Sigmoid colon (tissue), 7 donors: ENCODE results near the gene DRAM1. TPM values are rescaled to one million over a fixed set of nuclear protein-coding genes. Genes with fewer than 3 reads are reported as not detected.
A peak's percentile ranks its signal among the peaks of the same experiment; 100 is the strongest.

ENCODE experiments used
- DNase-seq: peaks from one replicate; pipeline ENCODE4 v3.0.0-alpha.2; 2019
- H3K27ac ChIP-seq, 4 donors: fragments of 200-600 bp; sonication (generic); one replicate each; pipeline ENCODE4 v1.5.1; 2016 to 2019; ENCODE audit warnings: mild to moderate bottlenecking in 1 of 4
- H3K27me3 ChIP-seq, 3 donors: fragments of 200-600 bp; sonication (generic); one replicate each; pipeline ENCODE4 v1.5.1; 2019; ENCODE audit warnings: mild to moderate bottlenecking in 1 of 3
- H3K36me3 ChIP-seq, 4 donors: fragments of 200-600 bp; sonication (generic); one replicate each; pipeline ENCODE4 v1.5.1; 2016 to 2019
- H3K4me1 ChIP-seq, 4 donors: fragments of 200-600 bp; sonication (generic); one replicate each; pipeline ENCODE4 v1.5.1; 2017 to 2019
- H3K4me3 ChIP-seq, 4 donors: fragments of 200-600 bp; sonication (generic); one replicate each; pipeline ENCODE4 v1.5.1; 2017 to 2019; ENCODE audit warnings: mild to moderate bottlenecking in 2 of 4, moderate library complexity in 1 of 4
- H3K9me3 ChIP-seq, 4 donors: fragments of 200-600 bp in 3 of 4; sonication (generic) in 3 of 4; one replicate each; pipeline versions ENCODE4 v1.5.1 to v1.6.1; 2013 to 2019
- EP300 ChIP-seq, 4 donors: sonication (generic); formaldehyde crosslinking; IDR thresholded peaks; one replicate each; pipeline ENCODE4 v1.6.1; 2017; ENCODE audit warnings: antibody characterized with exemption in 4 of 4
- POLR2A ChIP-seq, 2 donors: fragments of 450-650 bp; IDR thresholded peaks; one replicate each; pipeline ENCODE4 v1.6.1; 2016; ENCODE audit warnings: antibody characterized with exemption in 2 of 2, mild to moderate bottlenecking in 2 of 2, moderate library complexity in 2 of 2
- POLR2AphosphoS5 ChIP-seq, 4 donors: sonication (generic); formaldehyde crosslinking; IDR thresholded peaks; one replicate each; pipeline ENCODE4 v1.6.1; 2017; ENCODE audit warnings: antibody characterized with exemption in 4 of 4
- WGBS, 2 donors: extraction: QIAGEN DNeasy Blood & Tissue Kit; methylation state at CpG; one replicate each; pipeline ENCODE4 v1.1.7; 2013; 5-methylcytosine and 5-hydroxymethylcytosine counted together
- intact Hi-C: fragments of 100-400 bp; cut with DNase I; formaldehyde crosslinking; loops from one replicate; pipeline ENCODE4 v1.15.1; 2023
- polyA plus RNA-seq, 3 donors: library from polyadenylated mRNA; stranded (reverse); fragments of 200-250 nt; gene quantifications; one replicate each; pipeline ENCODE4 v1.2.3, GENCODE V29; 2013
- total RNA-seq, 4 donors: library from RNA; depleted of rRNA; stranded (reverse); fragments of >200 nt; gene quantifications; one replicate each; pipeline ENCODE4 v1.1.0, GENCODE V29; 2016
- TF ChIP-seq, protein P1 (sequence below), 4 experiments: fragments of 450-650 bp in 3 of 4; fragments of 200-600 bp in 1 of 4; IDR thresholded peaks; one replicate each; pipeline ENCODE4 v1.5.1; 2016 to 2019; ENCODE audit warnings: antibody characterized with exemption in 4 of 4, mild to moderate bottlenecking in 3 of 4, moderate library complexity in 2 of 4
- donor health status: healthy with polysubstance abuse.
- donor health status: Bipolar disorder and iron deficiency.
- donor health status: healthy.

DRAM1 gene
- total and polyA plus RNA-seq, 7 donors = 4.2 to 21.6 (median 15.3) TPM

DNA sequence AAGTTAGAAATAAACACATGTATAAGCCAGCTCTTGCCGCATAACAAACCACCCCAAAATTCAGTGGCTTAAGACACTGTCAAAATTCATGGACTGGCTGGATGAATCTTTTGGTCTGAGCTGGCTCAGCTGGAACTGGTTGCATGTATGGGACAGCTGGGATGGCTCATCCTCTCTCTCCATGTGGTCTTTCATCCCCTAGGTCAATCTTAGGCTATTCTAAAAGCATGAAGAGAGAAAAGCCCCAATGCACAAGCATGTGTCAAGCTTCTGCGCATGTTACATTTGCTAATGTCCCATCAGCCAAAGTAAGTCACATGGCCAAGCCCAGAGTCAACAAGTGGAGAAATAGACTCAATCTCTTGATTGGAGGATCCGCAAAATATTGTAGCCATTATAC, 71.0 kb downstream of the DRAM1 start:
- Histone ChIP-seq H3K36me3 (no peaks in the 10 kb centered on the region), H3K4me1 (no peaks in the 10 kb centered on the region), H3K27me3 (no peaks in the 10 kb centered on the region), H3K9me3 (no peaks in the 10 kb centered on the region), H3K4me3 (no peak overlapping the region), H3K27ac (no peak overlapping the region)
- 91 to 94% methylated on average over 3 of the region's 3 CpGs for WGBS, 2 donors
- intact Hi-C loops = no loop called here
- TF ChIP-seq EP300 (IDR thresholded peaks at IDR 0.05) (no peak), POLR2AphosphoS5 (IDR thresholded peaks at IDR 0.05) (no peak), POLR2A (IDR thresholded peaks at IDR 0.05) (no peak)
- TF ChIP-seq, protein P1, sequence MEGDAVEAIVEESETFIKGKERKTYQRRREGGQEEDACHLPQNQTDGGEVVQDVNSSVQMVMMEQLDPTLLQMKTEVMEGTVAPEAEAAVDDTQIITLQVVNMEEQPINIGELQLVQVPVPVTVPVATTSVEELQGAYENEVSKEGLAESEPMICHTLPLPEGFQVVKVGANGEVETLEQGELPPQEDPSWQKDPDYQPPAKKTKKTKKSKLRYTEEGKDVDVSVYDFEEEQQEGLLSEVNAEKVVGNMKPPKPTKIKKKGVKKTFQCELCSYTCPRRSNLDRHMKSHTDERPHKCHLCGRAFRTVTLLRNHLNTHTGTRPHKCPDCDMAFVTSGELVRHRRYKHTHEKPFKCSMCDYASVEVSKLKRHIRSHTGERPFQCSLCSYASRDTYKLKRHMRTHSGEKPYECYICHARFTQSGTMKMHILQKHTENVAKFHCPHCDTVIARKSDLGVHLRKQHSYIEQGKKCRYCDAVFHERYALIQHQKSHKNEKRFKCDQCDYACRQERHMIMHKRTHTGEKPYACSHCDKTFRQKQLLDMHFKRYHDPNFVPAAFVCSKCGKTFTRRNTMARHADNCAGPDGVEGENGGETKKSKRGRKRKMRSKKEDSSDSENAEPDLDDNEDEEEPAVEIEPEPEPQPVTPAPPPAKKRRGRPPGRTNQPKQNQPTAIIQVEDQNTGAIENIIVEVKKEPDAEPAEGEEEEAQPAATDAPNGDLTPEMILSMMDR (IDR thresholded peaks at IDR 0.05) = no peak
- DNase-seq = peak; percentile 77

- intact Hi-C loops = no loop called here
- no peaks in the 10 kb centered on the region for H3K27me3 ChIP-seq
- no peak overlapping the region for H3K27ac ChIP-seq
- no peak overlapping the region for H3K4me3 ChIP-seq
- no peak for DNase-seq
- no peaks in the 10 kb centered on the region for H3K9me3 ChIP-seq
- no peak for TF ChIP-seq POLR2A (IDR thresholded peaks at IDR 0.05)
- TF ChIP-seq EP300 (IDR thresholded peaks at IDR 0.05) = no peak
- TF ChIP-seq POLR2AphosphoS5 (IDR thresholded peaks at IDR 0.05) = no peak
- TF ChIP-seq, protein P1 (IDR thresholded peaks at IDR 0.05) = no peak
- WGBS, 2 donors = 75 to 84% methylated on average over 6 of the region's 6 CpGs
- H3K36me3 ChIP-seq = no peaks in the 10 kb centered on the region
- no peaks in the 10 kb centered on the region for H3K4me1 ChIP-seq
Observed at GRCh38 chr12:101951002-101951670, 73.8 kb downstream of the DRAM1 start.

DNA sequence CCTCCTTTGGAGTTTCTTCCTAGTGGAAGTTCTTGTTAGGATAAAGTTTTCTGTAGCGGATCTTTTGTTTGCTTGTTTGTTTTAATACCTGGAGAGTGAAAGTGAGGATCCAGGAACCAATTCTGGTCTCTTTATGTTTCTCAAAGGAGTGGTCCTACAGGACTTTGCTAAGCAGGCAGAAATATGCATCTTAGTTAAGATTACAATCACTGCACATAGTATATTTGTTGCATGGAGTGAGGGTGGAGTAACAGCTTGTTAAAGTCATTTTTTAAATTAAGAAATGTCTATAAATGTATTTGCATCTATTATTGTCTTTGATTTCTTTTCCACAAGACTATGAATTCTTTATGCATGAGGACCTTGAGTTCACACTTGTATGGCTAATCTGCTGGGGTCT, 76.7 kb downstream of the DRAM1 start:
- H3K36me3 ChIP-seq = no peaks in the 10 kb centered on the region
- H3K9me3 ChIP-seq = no peaks in the 10 kb centered on the region
- H3K27ac ChIP-seq = no peak overlapping the region
- no peak for DNase-seq
- H3K4me1 ChIP-seq = no peaks in the 10 kb centered on the region
- TF ChIP-seq POLR2AphosphoS5 (IDR thresholded peaks at IDR 0.05) (no peak), POLR2A (IDR thresholded peaks at IDR 0.05) (no peak), EP300 (IDR thresholded peaks at IDR 0.05) (no peak)
- TF ChIP-seq, protein P1 (IDR thresholded peaks at IDR 0.05) = no peak
- WGBS, 2 donors = 76 to 89% methylated on average over 1 of the region's 1 CpG
- no peak overlapping the region for H3K4me3 ChIP-seq
- no peaks in the 10 kb centered on the region for H3K27me3 ChIP-seq
- intact Hi-C loops = no loop called here

- Histone ChIP-seq H3K27me3 (no peaks in the 10 kb centered on the region), H3K36me3 (no peaks in the 10 kb centered on the region), H3K9me3 (peaks cover 0 to 2% (median 0%) of the 10 kb centered on the region in 4 donors), H3K27ac (no peak overlapping the region), H3K4me1 (no peaks in the 10 kb centered on the region), H3K4me3 (no peak overlapping the region)
- 66 to 86% methylated on average over 1 of the region's 1 CpG for whole genome bisulfite sequencing, 2 donors
- no peak for DNase-seq
- TF ChIP-seq EP300 (IDR thresholded peaks at IDR 0.05) (no peak), POLR2AphosphoS5 (IDR thresholded peaks at IDR 0.05) (no peak), POLR2A (IDR thresholded peaks at IDR 0.05) (no peak)
- TF ChIP-seq, protein P1 (IDR thresholded peaks at IDR 0.05) = no peak
- intact Hi-C loops = no loop called here
Observed at GRCh38 chr12:101954676-101955075, 77.3 kb downstream of the DRAM1 start.
